ENCODE data around the gene GALNS.

DNA sequence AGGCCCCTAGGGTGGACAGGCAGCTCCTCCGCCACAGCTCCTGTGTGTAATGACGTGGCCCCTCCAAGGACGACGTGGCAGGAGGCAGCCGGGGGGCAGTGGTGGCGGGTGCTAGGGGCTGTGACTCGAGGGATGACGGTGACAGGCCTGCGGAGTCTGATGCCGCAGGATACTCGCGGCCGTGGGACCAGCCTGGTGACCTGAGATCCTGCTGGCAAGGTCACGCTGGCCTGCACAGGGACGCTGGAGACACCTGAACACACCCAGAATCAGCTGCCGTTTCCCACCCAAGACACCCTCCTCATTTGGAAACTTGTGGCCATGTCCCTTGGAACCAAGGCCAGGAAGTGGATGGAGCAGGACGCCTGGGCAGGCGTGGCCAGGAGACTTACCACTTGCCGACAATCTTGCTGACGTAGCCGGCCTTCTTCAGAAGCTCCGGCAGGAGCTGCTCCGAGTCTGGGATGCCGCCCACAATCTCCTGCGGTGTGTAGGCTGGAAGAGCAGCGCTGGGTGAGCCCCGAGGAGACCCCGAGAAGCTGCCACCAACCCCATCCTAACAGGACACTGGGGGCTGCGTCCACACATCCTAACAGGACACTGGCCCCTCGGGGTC lies 16.0 kb downstream of the GALNS start:
- TF ChIP-seq EP300 (IDR thresholded peaks at IDR 0.05; ENCODE audit: borderline replicate concordance) (no peak), RAD21 (IDR thresholded peaks at IDR 0.05; ENCODE audit: low read depth) (no peak), TEAD4 (IDR thresholded peaks at IDR 0.05) (no peak), YY1 (IDR thresholded peaks at IDR 0.05; ENCODE audit: low read depth) (no peak), CEBPB (IDR thresholded peaks at IDR 0.05) (no peak), EGR1 (IDR thresholded peaks at IDR 0.05) (no peak), ZBTB7A (IDR thresholded peaks at IDR 0.05; ENCODE audit: low read depth) (no peak), NFIC (IDR thresholded peaks at IDR 0.05) (no peak), CREB1 (IDR thresholded peaks at IDR 0.05; ENCODE audit: low read depth) (no peak), TAF1 (IDR thresholded peaks at IDR 0.05; ENCODE audit: low read depth) (no peak)
- TF ChIP-seq, protein P1, sequence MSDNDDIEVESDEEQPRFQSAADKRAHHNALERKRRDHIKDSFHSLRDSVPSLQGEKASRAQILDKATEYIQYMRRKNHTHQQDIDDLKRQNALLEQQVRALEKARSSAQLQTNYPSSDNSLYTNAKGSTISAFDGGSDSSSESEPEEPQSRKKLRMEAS (IDR thresholded peaks at IDR 0.05) = no peak
- TF ChIP-seq, protein P2, sequence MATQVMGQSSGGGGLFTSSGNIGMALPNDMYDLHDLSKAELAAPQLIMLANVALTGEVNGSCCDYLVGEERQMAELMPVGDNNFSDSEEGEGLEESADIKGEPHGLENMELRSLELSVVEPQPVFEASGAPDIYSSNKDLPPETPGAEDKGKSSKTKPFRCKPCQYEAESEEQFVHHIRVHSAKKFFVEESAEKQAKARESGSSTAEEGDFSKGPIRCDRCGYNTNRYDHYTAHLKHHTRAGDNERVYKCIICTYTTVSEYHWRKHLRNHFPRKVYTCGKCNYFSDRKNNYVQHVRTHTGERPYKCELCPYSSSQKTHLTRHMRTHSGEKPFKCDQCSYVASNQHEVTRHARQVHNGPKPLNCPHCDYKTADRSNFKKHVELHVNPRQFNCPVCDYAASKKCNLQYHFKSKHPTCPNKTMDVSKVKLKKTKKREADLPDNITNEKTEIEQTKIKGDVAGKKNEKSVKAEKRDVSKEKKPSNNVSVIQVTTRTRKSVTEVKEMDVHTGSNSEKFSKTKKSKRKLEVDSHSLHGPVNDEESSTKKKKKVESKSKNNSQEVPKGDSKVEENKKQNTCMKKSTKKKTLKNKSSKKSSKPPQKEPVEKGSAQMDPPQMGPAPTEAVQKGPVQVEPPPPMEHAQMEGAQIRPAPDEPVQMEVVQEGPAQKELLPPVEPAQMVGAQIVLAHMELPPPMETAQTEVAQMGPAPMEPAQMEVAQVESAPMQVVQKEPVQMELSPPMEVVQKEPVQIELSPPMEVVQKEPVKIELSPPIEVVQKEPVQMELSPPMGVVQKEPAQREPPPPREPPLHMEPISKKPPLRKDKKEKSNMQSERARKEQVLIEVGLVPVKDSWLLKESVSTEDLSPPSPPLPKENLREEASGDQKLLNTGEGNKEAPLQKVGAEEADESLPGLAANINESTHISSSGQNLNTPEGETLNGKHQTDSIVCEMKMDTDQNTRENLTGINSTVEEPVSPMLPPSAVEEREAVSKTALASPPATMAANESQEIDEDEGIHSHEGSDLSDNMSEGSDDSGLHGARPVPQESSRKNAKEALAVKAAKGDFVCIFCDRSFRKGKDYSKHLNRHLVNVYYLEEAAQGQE (IDR thresholded peaks at IDR 0.05; ENCODE audit: low read depth) = no peak
